DND-41 (cell line): Measurements from ENCODE around the gene MOCOS.

Experiments used
- ATAC-seq: fragments of 200-7000 bp; cut with Tn5 transposase; 3 replicates; pipeline ENCODE4 v1.9.1; 2021; ENCODE audit warnings: low read depth; ENCODE audit not compliant: insufficient read depth
- DNase-seq: peaks from one replicate; pipeline ENCODE4 v3.0.0-alpha.2; 2020
- H2AFZ ChIP-seq: 2 replicates; pipeline ENCODE4 v1.6.0; 2012; ENCODE audit warnings: low read depth, low read length
- H3K27ac ChIP-seq: 2 replicates; pipeline ENCODE4 v1.5.1; 2012; ENCODE audit warnings: low read length, inconsistent platforms
- H3K27me3 ChIP-seq: fragments of 200-600 bp; sonication (generic); 2 replicates; pipeline ENCODE4 v1.6.0; 2012; ENCODE audit warnings: low read length, mild to moderate bottlenecking, inconsistent platforms; ENCODE audit not compliant: insufficient read depth, poor library complexity
- H3K36me3 ChIP-seq: 2 replicates; pipeline ENCODE4 v1.5.1; 2012; ENCODE audit warnings: low read length, inconsistent platforms; ENCODE audit not compliant: insufficient read depth
- H3K4me1 ChIP-seq: 2 replicates; pipeline ENCODE4 v1.5.1; 2012; ENCODE audit warnings: mild to moderate bottlenecking, low read length; ENCODE audit not compliant: insufficient read depth
- H3K4me2 ChIP-seq: 2 replicates; pipeline ENCODE4 v1.6.0; 2012; ENCODE audit warnings: mild to moderate bottlenecking, moderate library complexity, low read length, inconsistent platforms; ENCODE audit not compliant: insufficient read depth
- H3K4me3 ChIP-seq, 2 experiments: fragments of 200-600 bp in 1 of 2; shearing (Covaris generic) in 1 of 2; 2 replicates each; pipeline ENCODE4 v1.5.1; 2012 to 2016; ENCODE audit warnings: inconsistent platforms in 2 of 2, low read length in 2 of 2, mild to moderate bottlenecking in 2 of 2, low read depth in 1 of 2, moderate library complexity in 1 of 2
- H3K79me2 ChIP-seq: 2 replicates; pipeline ENCODE4 v1.6.0; 2012; ENCODE audit warnings: low read length, inconsistent platforms; ENCODE audit not compliant: insufficient read depth
- H3K9ac ChIP-seq: 2 replicates; pipeline ENCODE4 v1.6.0; 2012; ENCODE audit warnings: low read depth, mild to moderate bottlenecking, inconsistent platforms, low read length, moderate library complexity
- H3K9me3 ChIP-seq: 2 replicates; pipeline ENCODE4 v1.5.1; 2012; ENCODE audit warnings: low read length, moderate library complexity, mild to moderate bottlenecking, inconsistent platforms; ENCODE audit not compliant: insufficient read depth, severe bottlenecking
- H4K20me1 ChIP-seq: 2 replicates; pipeline ENCODE4 v1.6.0; 2012; ENCODE audit warnings: low read length; ENCODE audit not compliant: insufficient read depth
- CTCF ChIP-seq: IDR thresholded peaks from 2 replicates; pipeline ENCODE4 v1.5.1; 2012; ENCODE audit warnings: borderline replicate concordance, low read length, moderate library complexity, mild to moderate bottlenecking; ENCODE audit not compliant: poor library complexity, severe bottlenecking; ENCODE audit errors: extremely low read depth
- EZH2 ChIP-seq: IDR thresholded peaks from 3 replicates; pipeline ENCODE4 v1.6.1; 2012; ENCODE audit warnings: borderline replicate concordance, low read depth, mild to moderate bottlenecking, moderate library complexity, low read length, inconsistent platforms; ENCODE audit not compliant: severe bottlenecking

MOCOS gene

DNA sequence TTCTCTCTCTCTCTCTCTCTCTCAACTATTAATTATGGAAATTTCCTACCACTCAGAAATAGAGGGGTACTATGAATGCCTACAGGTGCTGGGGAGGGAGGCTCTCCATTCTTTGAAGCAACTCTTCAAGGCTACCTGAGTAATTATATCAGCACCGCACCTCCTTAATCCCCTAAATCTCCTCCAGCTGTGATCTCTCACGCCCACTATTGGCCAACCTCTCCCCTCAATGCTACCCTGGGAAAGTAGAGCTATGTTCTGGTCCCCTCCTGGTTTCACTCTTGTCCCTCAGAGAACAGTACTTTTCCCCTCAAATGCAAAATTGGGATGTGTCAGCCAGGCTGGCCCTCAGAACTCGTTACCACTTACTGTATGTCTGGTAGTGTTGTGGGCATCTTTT is 1.6 kb downstream of the MOCOS start:
- Histone ChIP-seq H3K4me2 (no peak overlapping the region), H2AFZ (no peak overlapping the region), H3K4me3 (no peak overlapping the region), H3K36me3 (no peaks in the 10 kb centered on the region), H3K79me2 (no peaks in the 10 kb centered on the region), H3K9ac (no peak overlapping the region), H3K4me1 (no peaks in the 10 kb centered on the region), H3K9me3 (no peaks in the 10 kb centered on the region), H3K27me3 (no peaks in the 10 kb centered on the region), H3K27ac (no peak overlapping the region), H4K20me1 (no peaks in the 10 kb centered on the region)
- DNase-seq (no peak), ATAC-seq (no peak)
- no peak for TF ChIP-seq EZH2
- TF ChIP-seq CTCF = no peak

GRCh38 chr18:36189486-36189885 is 2.2 kb downstream of the MOCOS start:
- H3K27ac ChIP-seq = no peak overlapping the region
- no peak for DNase-seq
- TF ChIP-seq EZH2 = no peak
- no peak for TF ChIP-seq CTCF

DNA sequence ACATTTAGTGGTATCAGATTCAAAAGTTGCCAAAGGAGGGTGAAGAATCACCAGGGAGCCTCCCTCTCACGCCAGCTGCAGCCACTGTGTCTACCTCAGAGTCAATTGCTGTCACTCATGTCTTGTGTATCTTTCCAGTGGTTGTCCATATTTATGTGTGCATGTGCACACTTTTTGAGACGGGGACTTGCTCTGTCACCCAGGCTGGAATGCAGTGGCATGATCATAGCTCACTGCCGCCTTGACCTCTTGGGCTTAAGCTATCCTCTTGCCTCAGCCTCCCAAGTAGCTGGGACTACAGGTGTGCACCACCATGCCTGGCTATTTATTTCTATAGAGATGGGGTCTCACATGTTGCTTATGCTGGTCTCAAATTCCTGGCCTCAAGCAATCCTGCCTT is 4.0 kb downstream of the MOCOS start:
- Histone ChIP-seq H4K20me1 (no peaks in the 10 kb centered on the region), H3K36me3 (no peaks in the 10 kb centered on the region), H3K4me2 (no peak overlapping the region), H3K9ac (no peak overlapping the region), H2AFZ (no peak overlapping the region), H3K27ac (no peak overlapping the region), H3K4me3 (no peak overlapping the region), H3K27me3 (no peaks in the 10 kb centered on the region), H3K79me2 (no peaks in the 10 kb centered on the region), H3K9me3 (no peaks in the 10 kb centered on the region), H3K4me1 (no peaks in the 10 kb centered on the region)
- ATAC-seq = no peak
- TF ChIP-seq CTCF (no peak), EZH2 (no peak)
- no peak for DNase-seq

More at GRCh38 chr18:36189486-36189885, 2.2 kb downstream of the MOCOS start:
- Histone ChIP-seq H2AFZ (no peak overlapping the region), H3K4me1 (no peaks in the 10 kb centered on the region), H3K9me3 (no peaks in the 10 kb centered on the region), H4K20me1 (no peaks in the 10 kb centered on the region), H3K4me2 (no peak overlapping the region), H3K27me3 (no peaks in the 10 kb centered on the region), H3K79me2 (no peaks in the 10 kb centered on the region), H3K9ac (no peak overlapping the region), H3K36me3 (no peaks in the 10 kb centered on the region), H3K4me3 (no peak overlapping the region)
- no peak for ATAC-seq

GRCh38 chr18:36191711-36192110 is 4.4 kb downstream of the MOCOS start:
- TF ChIP-seq CTCF = no peak
- TF ChIP-seq EZH2 = no peak

More at GRCh38 chr18:36191711-36192110, 4.4 kb downstream of the MOCOS start:
- no peak for DNase-seq
- Histone ChIP-seq H3K27ac (no peak overlapping the region), H3K36me3 (no peaks in the 10 kb centered on the region), H3K9me3 (no peaks in the 10 kb centered on the region), H2AFZ (no peak overlapping the region), H3K27me3 (no peaks in the 10 kb centered on the region), H3K4me1 (no peaks in the 10 kb centered on the region), H3K4me2 (no peak overlapping the region), H3K4me3 (no peak overlapping the region), H4K20me1 (no peaks in the 10 kb centered on the region), H3K79me2 (no peaks in the 10 kb centered on the region), H3K9ac (no peak overlapping the region)
- no peak for ATAC-seq
